Endothelial cell of umbilical vein (primary cell): ENCODE data around the gene MRPL32. TPM values are rescaled to one million over a fixed set of nuclear protein-coding genes. Genes with fewer than 3 reads are reported as not detected.

Experiments used
- BruUV-seq: library from RNA; stranded (reverse); fragments of 400-500 nt; replicated peaks from 2 replicates; lab custom pipeline; 2021; lab: Mats Ljungman, UMichigan
- CTCF ChIA-PET: fragments of 300-600, 350-600 bp; sonication (Branson Sonifier 250); formaldehyde crosslinking; loops from one replicate; lab custom pipeline; 2021; ENCODE audit warnings: antibody characterized with exemption, inconsistent platforms; lab: Charles Lee
- POLR2A ChIA-PET: fragments of 300-600, 350-600 bp; sonication (Branson Sonifier 250); formaldehyde crosslinking; loops from one replicate; lab custom pipeline; 2021; ENCODE audit warnings: antibody characterized with exemption, inconsistent platforms; lab: Charles Lee
- DNase-seq: peaks from one replicate; pipeline ENCODE4 v3.0.0-alpha.2; 2011; ENCODE audit warnings: low read depth, low spot score
- FAIRE-seq: peaks from 2 replicates; lab custom pipeline; 2011; peaks lifted over from hg19 to GRCh38; lab: Jason Lieb, UNC
- H2AFZ ChIP-seq: 2 replicates; pipeline ENCODE4 v1.6.0; 2012; ENCODE audit warnings: low read depth, low read length, control low read depth, inconsistent platforms
- H3K27ac ChIP-seq: 2 replicates; pipeline ENCODE4 v1.5.1; 2011; ENCODE audit warnings: low read depth, mild to moderate bottlenecking, control low read depth, low read length, moderate library complexity; ENCODE audit not compliant: insufficient read depth
- H3K27me3 ChIP-seq, 2 experiments: 2 replicates each; pipeline versions ENCODE4 v1.6.0 to v1.6.1; 2011; ENCODE audit warnings: low read length in 2 of 2, mixed read lengths in 1 of 2; ENCODE audit not compliant: control insufficient read depth in 2 of 2, insufficient read depth in 2 of 2
- H3K36me3 ChIP-seq, 2 experiments: 2 replicates in 1 of 2; 3 replicates in 1 of 2; pipeline ENCODE4 v1.5.1; 2011; ENCODE audit warnings: low read length in 2 of 2, mild to moderate bottlenecking in 1 of 2, moderate library complexity in 1 of 2; ENCODE audit not compliant: control insufficient read depth in 2 of 2, insufficient read depth in 2 of 2; ENCODE audit errors: extremely low read depth in 1 of 2
- H3K4me1 ChIP-seq: 3 replicates; pipeline ENCODE4 v1.5.1; 2011; ENCODE audit warnings: mild to moderate bottlenecking, low read length; ENCODE audit not compliant: control insufficient read depth, insufficient read depth; ENCODE audit errors: extremely low read depth
- H3K4me2 ChIP-seq: 2 replicates; pipeline ENCODE4 v1.6.1; 2011; ENCODE audit warnings: low read length, control low read depth, mixed read lengths; ENCODE audit not compliant: insufficient read depth
- H3K4me3 ChIP-seq, 3 experiments: fragments of 200-600 bp in 1 of 3; sonication (generic), shearing (Covaris generic) in 1 of 3; replicated peaks in 1 of 3; 2 replicates each; pipeline ENCODE4 v1.5.1; 2011 to 2016; ENCODE audit warnings: control low read depth in 3 of 3, low read length in 3 of 3, mild to moderate bottlenecking in 2 of 3, inconsistent platforms in 1 of 3, low read depth in 1 of 3, moderate library complexity in 1 of 3; ENCODE audit not compliant: insufficient read depth in 1 of 3
- H3K79me2 ChIP-seq: 2 replicates; pipeline ENCODE4 v1.6.0; 2012; ENCODE audit warnings: low read length, inconsistent platforms; ENCODE audit not compliant: control insufficient read depth, insufficient read depth
- H3K9ac ChIP-seq: replicated peaks from 2 replicates; pipeline ENCODE3; 2011; ENCODE audit warnings: low read length, control low read depth; ENCODE audit not compliant: insufficient read depth; ENCODE audit errors: extremely low read depth
- H3K9me1 ChIP-seq: replicated peaks from 3 replicates; pipeline ENCODE4 v1.6.0; 2011; ENCODE audit warnings: mild to moderate bottlenecking, low read length; ENCODE audit not compliant: control insufficient read depth, insufficient read depth; ENCODE audit errors: extremely low read depth
- H3K9me3 ChIP-seq: replicated peaks from 2 replicates; pipeline ENCODE4 v1.5.1; 2012; ENCODE audit warnings: low read length, inconsistent platforms; ENCODE audit not compliant: control insufficient read depth, insufficient read depth
- H4K20me1 ChIP-seq: replicated peaks from 2 replicates; pipeline ENCODE3; 2011; ENCODE audit warnings: mild to moderate bottlenecking, low read length; ENCODE audit not compliant: control insufficient read depth, insufficient read depth; ENCODE audit errors: extremely low read depth
- CTCF ChIP-seq, 2 donors: IDR thresholded peaks; 1 replicate in 1 of 2; 2 replicates in 1 of 2; pipeline ENCODE4 v1.5.1; 2011; ENCODE audit warnings: low read length in 2 of 2, mild to moderate bottlenecking in 2 of 2, moderate library complexity in 2 of 2, control low read depth in 1 of 2, inconsistent platforms in 1 of 2, low read depth in 1 of 2; ENCODE audit not compliant: insufficient read depth in 1 of 2; ENCODE audit errors: extremely low read depth in 1 of 2
- EZH2 ChIP-seq: IDR thresholded peaks from 2 replicates; pipeline ENCODE4 v1.6.1; 2012; ENCODE audit warnings: borderline replicate concordance, low read depth, mild to moderate bottlenecking, moderate library complexity, low read length, inconsistent platforms; ENCODE audit not compliant: severe bottlenecking
- FOS ChIP-seq: IDR thresholded peaks from 2 replicates; pipeline ENCODE4 v1.6.1; 2011; ENCODE audit warnings: mild to moderate bottlenecking, low read length, moderate library complexity, borderline replicate concordance; ENCODE audit not compliant: insufficient read depth
- GATA2 ChIP-seq: IDR thresholded peaks from 2 replicates; pipeline ENCODE4 v1.7.0; 2011; ENCODE audit warnings: low read depth, mild to moderate bottlenecking, moderate library complexity, mixed read lengths, low read length; ENCODE audit not compliant: insufficient read length, insufficient read depth
- JUN ChIP-seq: IDR thresholded peaks from 2 replicates; pipeline ENCODE4 v1.6.1; 2011; ENCODE audit warnings: borderline replicate concordance, low read depth; ENCODE audit not compliant: insufficient read length, insufficient read depth
- MAX ChIP-seq: IDR thresholded peaks from 2 replicates; pipeline ENCODE4 v1.6.1; 2011; ENCODE audit not compliant: insufficient read depth, insufficient read length
- MYC ChIP-seq: IDR thresholded peaks from one replicate; pipeline ENCODE4 v1.6.1; 2011; ENCODE audit warnings: mild to moderate bottlenecking, low read depth, low read length
- POLR2A ChIP-seq: IDR thresholded peaks from 2 replicates; pipeline ENCODE4 v1.6.1; 2012; ENCODE audit warnings: low read depth, mild to moderate bottlenecking, control low read depth, low read length
- POLR2AphosphoS5 ChIP-seq: IDR thresholded peaks from 2 replicates; pipeline ENCODE4 v1.6.1; 2012; ENCODE audit warnings: low read depth, mild to moderate bottlenecking, control low read depth, low read length, moderate library complexity; ENCODE audit not compliant: insufficient read depth
- dilution Hi-C: fragments of 300-500 bp; cut with MboI; formaldehyde crosslinking; loops from one replicate; pipeline ENCODE4 v1.15.0; 2019; ENCODE audit warnings: low sequenced_read_pairs; ENCODE audit not compliant: extremely low pct_ligation_motif_present
- intact Hi-C: fragments of 100-400 bp; cut with micrococcal nuclease; formaldehyde crosslinking; loops from one replicate; pipeline ENCODE4 v1.10.0; 2022
- polyA plus RNA-seq, 4 experiments: library from polyadenylated mRNA; depleted of rRNA in 3 of 4; stranded (reverse) in 3 of 4; unstranded in 1 of 4; fragments of >200 nt; gene quantifications; 2 replicates each; pipeline versions ENCODE4 v1.2.1 to v1.2.3, GENCODE V29; 2011 to 2012; ENCODE audit warnings: missing spikeins in 1 of 4
- total RNA-seq: library from RNA; stranded (reverse); gene quantifications from 2 replicates; pipeline ENCODE4 v1.2.3, GENCODE V29; 2021

Gene MRPL32
- total and polyA plus RNA-seq, 2 donors (not counting 3 experiments of a cell fraction or from before 2014, with no cell fraction given) = 39.9 to 62.2 TPM

GRCh38 chr7:42931447-42931833 lies 736 bp upstream of the MRPL32 start:
- TF ChIP-seq MAX (no peak), POLR2A (no peak), FOS (no peak), POLR2AphosphoS5 (no peak), GATA2 (no peak), EZH2 (no peak), JUN (no peak), MYC (no peak), CTCF (IDR thresholded peaks at IDR 0.05; ENCODE audit: extremely low read depth in 1 of 2, insufficient read depth in 1 of 2, low read depth in 1 of 2, low read length in 2 of 2) (no peak)
- peaks cover 77% of the 10 kb centered on the region for H3K79me2 ChIP-seq
- ChIA-PET CTCF (interaction anchor here (0.9 to 2.4 kb wide), 12 partner anchors 9 to 991 kb away, joined by 3 to 26 read pairs (median 6); partner anchors contain the start of genes C7orf25 and STK17A), POLR2A (interaction anchor here (0.6 to 1.1 kb wide), 4 partner anchors 14 to 798 kb away, joined by 3 to 6 read pairs (median 4); partner anchors contain the start of genes COA1 and STK17A)
- H3K9ac ChIP-seq = peak overlapping the region; percentile 87
- DNase-seq (no peak), FAIRE-seq (no peak)
- H3K9me3 ChIP-seq = no peaks in the 10 kb centered on the region
- H3K4me3 ChIP-seq = peak overlapping the region; percentile 54 to 95 (median 82)
- H3K36me3 ChIP-seq = peaks cover 0 to 12% of the 10 kb centered on the region in 2 experiments
- dilution Hi-C loops (no loop called here), intact Hi-C loops (loop anchor here (5.0 to 10.0 kb wide), 2 partner anchors 653 to 989 kb away; partner anchors contain the start of gene STK17A)
- H3K4me2 ChIP-seq = peak overlapping the region; percentile 90
- no peaks in the 10 kb centered on the region for H4K20me1 ChIP-seq
- TSS peak; percentile 75 for BruUV-seq
- H3K27me3 ChIP-seq = no peaks in the 10 kb centered on the region
- peak overlapping the region; percentile 45 for H2AFZ ChIP-seq
- peaks cover 29% of the 10 kb centered on the region for H3K4me1 ChIP-seq
- H3K27ac ChIP-seq = peak overlapping the region; percentile 64
- no peaks in the 10 kb centered on the region for H3K9me1 ChIP-seq
